Natural killer cell treated with Interleukin-12 subunit alpha and Interleukin-12 subunit beta and Interleukin-15 and Interleukin-18, amount 100 ng/mL, for 72 hours (primary cell): Measurements from ENCODE around the gene KRTAP20-1. TPM values are rescaled to one million over a fixed set of nuclear protein-coding genes. Genes with fewer than 3 reads are reported as not detected.

ENCODE experiments used
- ATAC-seq, 2 donors: fragments of 150-1000 bp; cut with Tn5 transposase in 1 of 2; sonication (Bioruptor Pico), chemical (Tn5 transposase) in 1 of 2; 2 replicates each; pipeline ENCODE4 v1.10.0; 2021
- DNase-seq: peaks from one replicate; pipeline ENCODE4 v3.0.0; 2022; ENCODE audit warnings: low spot score
- H3K27ac Mint-ChIP-seq, 2 donors: 1 replicate in 1 of 2; 2 replicates in 1 of 2; pipeline ENCODE4 v1.8.0; 2022; ENCODE audit warnings: mixed read lengths in 2 of 2, mild to moderate bottlenecking in 1 of 2, moderate library complexity in 1 of 2
- H3K27me3 Mint-ChIP-seq, 2 donors: 1 replicate in 1 of 2; 2 replicates in 1 of 2; pipeline ENCODE4 v1.8.0; 2022; ENCODE audit warnings: mixed read lengths in 2 of 2
- H3K36me3 Mint-ChIP-seq: one replicate; pipeline ENCODE4 v1.8.0; 2022; ENCODE audit warnings: mixed read lengths
- H3K4me1 Mint-ChIP-seq, 2 donors: 1 replicate in 1 of 2; 2 replicates in 1 of 2; pipeline ENCODE4 v1.8.0; 2022; ENCODE audit warnings: low read depth in 2 of 2, mixed read lengths in 2 of 2, mild to moderate bottlenecking in 1 of 2
- H3K4me3 Mint-ChIP-seq: one replicate; pipeline ENCODE4 v1.8.0; 2022; ENCODE audit warnings: mixed read lengths
- H3K9me3 Mint-ChIP-seq: 2 replicates; pipeline ENCODE4 v1.8.0; 2022; ENCODE audit warnings: mixed read lengths
- total RNA-seq, 2 donors: library from RNA; stranded (reverse); gene quantifications; one replicate each; pipeline ENCODE4 v1.2.3, GENCODE V29; 2022

Gene KRTAP20-1
- total RNA-seq, 2 donors from 2014 or later, result not detected

DNA sequence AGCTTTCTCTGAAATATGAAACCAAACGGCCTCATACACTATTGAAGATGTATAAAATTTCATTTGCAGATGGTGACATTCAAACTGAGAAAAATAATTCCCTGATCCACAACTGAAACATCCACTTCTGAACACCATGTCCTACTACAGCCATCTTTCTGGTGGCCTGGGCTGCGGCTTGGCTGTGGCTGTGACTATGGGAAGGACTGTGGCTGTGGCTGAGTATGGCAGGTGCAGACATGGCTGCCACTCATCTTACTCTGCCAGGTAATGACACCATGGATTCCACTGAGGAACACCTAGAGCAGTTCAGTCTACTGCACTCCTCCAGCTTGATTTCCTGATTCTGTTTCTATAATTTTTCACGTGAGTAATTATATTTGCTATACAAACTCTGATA, 4.3 kb downstream of the KRTAP20-1 start, which contains the start of gene KRTAP20-4:
KRTAP20-4 (plus strand) TSS at position 106 of the 400 bp plus-strand sequence.
- no peaks in the 10 kb centered on the region for H3K36me3 Mint-ChIP-seq
- DNase-seq (no peak), ATAC-seq (no peak)
- no peak within 1 kb of the TSS for H3K27ac Mint-ChIP-seq
- no peaks in the 10 kb centered on the region for H3K4me1 Mint-ChIP-seq
- H3K4me3 Mint-ChIP-seq, result no peak within 1 kb of the TSS
- peaks cover 6% of the 10 kb centered on the region for H3K9me3 Mint-ChIP-seq
- no peaks in the 10 kb centered on the region for H3K27me3 Mint-ChIP-seq

DNA sequence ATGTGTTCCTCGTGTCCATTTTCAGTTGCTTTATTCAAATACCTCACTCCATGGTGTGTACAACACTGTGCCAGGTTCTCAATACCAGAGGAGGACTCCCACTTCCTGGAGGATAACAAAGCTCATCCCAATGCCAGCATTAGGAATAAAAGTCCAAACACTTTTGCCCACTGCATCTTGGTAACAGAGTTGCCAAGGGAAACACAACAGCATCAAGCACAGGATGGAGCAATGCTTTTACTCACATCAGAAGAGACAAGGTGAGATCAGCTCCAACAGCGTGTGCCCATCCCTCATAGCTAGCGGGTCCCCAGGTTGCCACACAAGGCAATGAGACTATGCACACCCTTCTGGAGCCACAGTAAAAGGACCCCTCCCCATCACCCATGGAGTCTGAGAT, 7.1 kb downstream of the KRTAP20-1 start:
- Mint-ChIP-seq H3K36me3 (no peaks in the 10 kb centered on the region), H3K27me3 (no peaks in the 10 kb centered on the region), H3K4me1 (no peaks in the 10 kb centered on the region), H3K4me3 (no peak overlapping the region), H3K27ac (no peak overlapping the region), H3K9me3 (peaks cover 14% of the 10 kb centered on the region)
- no peak for ATAC-seq
- no peak for DNase-seq

DNA sequence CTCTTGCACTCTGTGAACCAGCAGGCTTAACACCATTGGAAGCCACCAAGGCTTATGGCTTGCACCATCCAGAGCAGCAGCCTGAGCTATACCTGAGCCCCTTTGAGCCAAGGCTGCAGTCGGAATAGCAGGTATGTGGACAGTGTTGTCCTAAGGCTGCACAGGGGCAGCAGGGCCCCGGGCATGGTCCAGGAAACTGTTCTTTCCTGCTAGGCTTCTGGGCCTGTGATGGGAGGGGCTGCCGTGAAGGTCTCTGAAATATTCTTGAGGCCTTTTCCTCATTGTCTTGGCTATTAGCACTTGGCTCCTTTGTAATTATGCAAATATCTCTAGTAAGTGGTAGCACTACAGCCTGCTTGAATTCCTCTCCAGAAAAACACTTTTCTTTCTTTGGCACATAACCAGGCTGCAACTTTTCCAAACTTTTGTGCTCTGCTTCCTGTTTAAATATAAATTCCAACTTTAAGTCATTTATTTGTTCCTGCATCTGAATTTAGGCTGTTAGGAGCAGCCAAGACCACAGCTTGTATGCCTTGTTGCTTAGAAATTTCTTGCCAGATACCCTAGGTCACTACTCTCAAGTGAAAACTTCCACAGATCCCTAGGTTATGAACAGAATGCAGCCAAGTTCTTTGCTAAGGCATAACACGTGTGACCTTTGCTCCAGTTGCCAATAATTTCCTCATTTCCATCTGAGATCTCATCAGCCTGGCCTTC, 9.4 kb downstream of the KRTAP20-1 start:
- Mint-ChIP-seq H3K27me3 (no peaks in the 10 kb centered on the region), H3K4me1 (no peaks in the 10 kb centered on the region), H3K4me3 (no peak overlapping the region), H3K9me3 (peaks cover 17% of the 10 kb centered on the region), H3K36me3 (no peaks in the 10 kb centered on the region), H3K27ac (no peak overlapping the region)
- no peak for DNase-seq
- no peak for ATAC-seq

DNA sequence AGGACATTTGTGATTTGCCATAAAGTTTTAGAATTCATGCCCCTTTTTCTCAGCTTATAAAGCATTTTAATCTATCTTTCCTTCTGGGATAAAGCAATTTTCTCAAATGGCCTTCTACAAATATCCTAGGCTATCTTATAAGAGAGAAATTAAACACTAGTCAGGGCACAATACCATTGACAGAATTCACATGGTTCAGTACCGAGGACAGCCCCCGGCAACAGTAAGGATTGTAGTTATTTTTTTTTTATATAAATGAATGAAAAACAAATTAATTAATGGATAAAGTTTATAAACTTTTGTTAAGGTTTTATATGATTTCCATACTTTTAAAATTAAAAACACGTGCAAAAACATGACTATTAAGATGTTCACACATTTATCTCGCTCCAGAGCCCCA, 11.9 kb downstream of the KRTAP20-1 start:
- Mint-ChIP-seq H3K27ac (no peak overlapping the region), H3K4me3 (no peak overlapping the region)
- DNase-seq, result no peak

DNA sequence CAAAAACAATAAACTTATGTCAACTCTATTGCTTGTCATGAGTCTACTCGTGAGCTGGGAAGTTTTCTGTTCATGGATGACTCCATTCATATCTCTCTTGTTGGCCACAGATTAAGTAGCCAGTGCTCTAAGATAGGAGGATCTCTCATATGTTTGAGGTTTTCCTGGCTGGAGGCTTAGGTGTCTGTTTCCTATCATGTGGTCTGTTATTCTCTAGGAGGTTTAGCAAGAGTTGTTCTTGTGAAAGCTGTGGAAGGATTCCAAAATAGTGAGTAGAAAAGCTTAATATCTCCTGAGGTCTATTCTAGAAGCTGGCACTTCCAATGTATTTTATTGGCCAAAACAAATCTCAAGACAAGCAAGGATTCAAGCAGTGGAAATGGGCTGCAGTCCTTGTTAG, 13.0 kb downstream of the KRTAP20-1 start:
- H3K27me3 Mint-ChIP-seq, result no peaks in the 10 kb centered on the region
- H3K9me3 Mint-ChIP-seq, result peaks cover 21% of the 10 kb centered on the region
- H3K4me3 Mint-ChIP-seq, result no peak overlapping the region
- no peak for DNase-seq
- no peak overlapping the region for H3K27ac Mint-ChIP-seq
- no peaks in the 10 kb centered on the region for H3K36me3 Mint-ChIP-seq
- no peak for ATAC-seq
- no peaks in the 10 kb centered on the region for H3K4me1 Mint-ChIP-seq

More for the DNA sequence above, 11.9 kb downstream of the KRTAP20-1 start:
- Mint-ChIP-seq H3K9me3 (peaks cover 21% of the 10 kb centered on the region), H3K4me1 (no peaks in the 10 kb centered on the region), H3K27me3 (no peaks in the 10 kb centered on the region), H3K36me3 (no peaks in the 10 kb centered on the region)
- ATAC-seq, result no peak

DNA sequence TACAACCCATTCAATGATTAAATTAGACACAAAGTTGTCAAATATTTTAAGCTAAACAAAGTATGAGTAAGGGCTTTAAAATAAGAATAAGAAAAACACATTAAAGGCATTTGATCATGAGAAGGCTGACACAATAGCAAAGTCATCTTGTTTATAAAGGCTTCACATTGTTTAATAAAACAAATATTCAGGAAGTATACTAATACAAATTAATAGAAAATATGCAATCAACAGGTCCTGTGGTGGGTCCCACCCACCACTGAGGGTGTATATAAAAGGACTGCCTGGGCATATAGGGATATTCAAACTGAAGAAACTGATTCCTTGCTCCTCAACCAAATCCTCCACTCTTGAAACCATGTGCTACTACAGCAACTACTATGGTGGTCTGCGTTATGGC, 18.7 kb downstream of the KRTAP20-1 start, which contains the start of gene KRTAP20-2:
KRTAP20-2 (plus strand) TSS at position 301 of the 400 bp plus-strand sequence; CDS start at position 359, 58 bp downstream.
- Mint-ChIP-seq H3K27me3 (no peaks in the 10 kb centered on the region), H3K9me3 (peaks cover 4% of the 10 kb centered on the region), H3K36me3 (no peaks in the 10 kb centered on the region), H3K4me3 (no peak within 1 kb of the TSS), H3K27ac (no peak within 1 kb of the TSS), H3K4me1 (no peaks in the 10 kb centered on the region)
- ATAC-seq (no peak), DNase-seq (no peak)

DNA sequence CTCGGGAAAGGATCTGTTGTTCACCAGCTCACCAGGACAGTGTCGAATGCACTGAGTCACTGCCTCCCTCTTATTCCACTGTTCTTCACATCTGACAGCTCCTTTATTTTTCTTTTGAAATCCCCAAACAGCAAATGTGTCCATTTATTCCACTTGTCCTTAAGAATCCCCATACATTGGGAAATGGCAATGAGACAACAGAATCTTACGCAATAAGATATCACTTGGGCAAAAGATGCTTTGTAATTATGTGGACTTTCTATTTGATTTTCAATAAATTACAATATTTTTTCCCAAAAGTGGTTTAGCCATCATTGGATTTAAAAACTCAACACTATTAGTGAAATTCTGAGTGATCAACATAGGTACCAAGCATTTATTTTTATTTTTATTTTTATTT, 22.5 kb downstream of the KRTAP20-1 start:
- Mint-ChIP-seq H3K4me3 (no peak overlapping the region), H3K27ac (no peak overlapping the region), H3K27me3 (no peaks in the 10 kb centered on the region), H3K36me3 (no peaks in the 10 kb centered on the region), H3K4me1 (no peaks in the 10 kb centered on the region), H3K9me3 (peaks cover 2% of the 10 kb centered on the region)
- ATAC-seq (no peak), DNase-seq (no peak)

DNA sequence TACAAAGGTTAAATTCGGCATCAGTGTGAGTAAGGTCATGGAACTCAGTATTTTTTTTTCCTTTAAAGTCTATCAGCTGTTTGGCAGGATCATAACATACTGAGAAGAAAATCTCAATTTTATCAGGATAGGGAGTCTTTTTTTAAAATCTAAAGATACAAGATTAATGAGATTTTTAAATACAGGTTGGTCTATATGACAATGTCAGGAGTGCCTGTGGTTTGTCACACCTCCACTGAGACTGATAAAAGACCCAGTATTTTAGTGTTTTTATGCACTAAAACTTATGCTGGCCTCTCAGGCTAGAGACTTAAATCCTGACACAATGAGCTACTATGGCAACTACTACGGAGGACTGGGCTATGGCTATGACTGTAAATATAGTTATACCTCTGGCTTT, 26.3 kb downstream of the KRTAP20-1 start, which contains the start of gene KRTAP20-3:
KRTAP20-3 (plus strand) TSS at position 301 of the 400 bp plus-strand sequence.
- Mint-ChIP-seq H3K4me3 (no peak within 1 kb of the TSS), H3K9me3 (peaks cover 8% of the 10 kb centered on the region), H3K27ac (no peak within 1 kb of the TSS), H3K27me3 (no peaks in the 10 kb centered on the region), H3K4me1 (no peaks in the 10 kb centered on the region), H3K36me3 (no peaks in the 10 kb centered on the region)
- ATAC-seq, result no peak
- no peak for DNase-seq

DNA sequence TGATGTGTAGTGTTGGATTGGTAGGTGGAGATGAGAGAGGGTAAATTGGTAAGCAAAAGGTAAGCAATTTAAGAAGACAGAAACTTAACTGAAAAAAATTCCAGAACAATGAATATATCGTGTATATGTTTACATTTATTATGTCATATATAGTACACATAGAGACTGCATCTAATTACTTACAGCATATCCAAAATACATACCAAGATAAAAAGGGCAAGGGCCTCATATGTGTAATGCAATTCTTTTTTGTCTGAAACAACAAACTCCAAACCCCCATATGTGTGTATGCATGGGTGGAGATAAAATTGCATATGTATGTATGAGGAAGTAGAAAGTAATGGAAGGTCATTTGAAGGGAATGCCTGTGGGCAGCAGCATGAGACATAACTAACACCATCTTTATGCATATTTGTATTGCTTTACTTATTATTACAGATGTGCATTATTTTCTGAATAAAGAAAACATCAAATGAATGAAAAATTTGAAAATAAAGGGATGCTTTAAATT, 30.7 kb downstream of the KRTAP20-1 start:
- no peaks in the 10 kb centered on the region for H3K27me3 Mint-ChIP-seq
- no peak for ATAC-seq
- no peak overlapping the region for H3K27ac Mint-ChIP-seq
- H3K9me3 Mint-ChIP-seq, result peaks cover 19% of the 10 kb centered on the region
- DNase-seq, result no peak
- H3K36me3 Mint-ChIP-seq, result peaks cover 4% of the 10 kb centered on the region
- H3K4me3 Mint-ChIP-seq, result no peak overlapping the region
- H3K4me1 Mint-ChIP-seq, result no peaks in the 10 kb centered on the region

DNA sequence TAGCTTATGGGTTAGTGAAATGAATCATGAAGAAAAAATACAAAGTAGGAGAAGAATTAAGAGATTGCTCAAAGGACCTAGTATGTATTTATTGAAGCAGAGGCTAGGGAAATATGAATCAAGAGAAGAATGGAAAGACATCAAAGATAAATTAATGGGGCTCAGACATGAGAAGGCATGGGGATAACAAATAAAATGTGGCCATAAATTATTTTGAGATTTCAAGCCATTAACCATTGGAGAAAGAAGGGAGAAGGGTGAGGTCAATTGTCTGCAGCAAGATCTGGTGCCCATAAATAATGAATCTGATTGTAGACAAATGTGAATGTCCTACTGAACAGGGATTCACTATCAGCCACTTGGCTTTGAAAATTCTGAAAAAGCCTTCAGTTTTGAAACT, 36.7 kb downstream of the KRTAP20-1 start:
- Mint-ChIP-seq H3K27me3 (no peaks in the 10 kb centered on the region), H3K4me3 (no peak overlapping the region), H3K4me1 (no peaks in the 10 kb centered on the region), H3K27ac (no peak overlapping the region), H3K9me3 (peaks cover 21% of the 10 kb centered on the region), H3K36me3 (peaks cover 4% of the 10 kb centered on the region)
- DNase-seq (no peak), ATAC-seq (no peak)

Other genes starting within 250 kb of the KRTAP20-1 start
- not detected for gene KRTAP13-2, start 244.2 kb upstream of the KRTAP20-1 start, total RNA-seq
- gene KRTAP13-1, start 220.4 kb upstream of the KRTAP20-1 start, total RNA-seq, result not detected
- not detected for gene KRTAP13-3, start 190.5 kb upstream of the KRTAP20-1 start, total RNA-seq
- gene KRTAP13-4, start 186.2 kb upstream of the KRTAP20-1 start, total RNA-seq, result not detected
- gene KRTAP15-1, start 176.2 kb upstream of the KRTAP20-1 start, total RNA-seq, result not detected
- gene KRTAP19-1, start 136.1 kb upstream of the KRTAP20-1 start, total RNA-seq, result not detected
- not detected for gene KRTAP19-2, start 129.0 kb upstream of the KRTAP20-1 start, total RNA-seq
- not detected for gene KRTAP19-3, start 124.4 kb upstream of the KRTAP20-1 start, total RNA-seq
- not detected for gene KRTAP19-4, start 119.3 kb upstream of the KRTAP20-1 start, total RNA-seq
- gene KRTAP19-5, start 114.3 kb upstream of the KRTAP20-1 start, total RNA-seq, result not detected
- not detected for gene KRTAP19-6, start 74.6 kb upstream of the KRTAP20-1 start, total RNA-seq
- gene KRTAP19-7, start 55.1 kb upstream of the KRTAP20-1 start, total RNA-seq, result not detected
- gene KRTAP22-2, start 26.0 kb upstream of the KRTAP20-1 start, total RNA-seq, result not detected
- not detected for gene KRTAP6-3, start 24.0 kb upstream of the KRTAP20-1 start, total RNA-seq
- not detected for gene KRTAP6-2, start 17.5 kb upstream of the KRTAP20-1 start, total RNA-seq
- gene KRTAP22-1, start 15.3 kb upstream of the KRTAP20-1 start, total RNA-seq, result not detected
- gene KRTAP6-1, start 2.5 kb upstream of the KRTAP20-1 start, total RNA-seq, result not detected
- not detected for gene KRTAP20-4, start 4.2 kb downstream of the KRTAP20-1 start, total RNA-seq
- not detected for gene KRTAP20-2, start 18.8 kb downstream of the KRTAP20-1 start, total RNA-seq
- gene KRTAP20-3, start 26.4 kb downstream of the KRTAP20-1 start, total RNA-seq, result not detected
- gene KRTAP21-3, start 102.4 kb downstream of the KRTAP20-1 start, total RNA-seq, result not detected
- gene KRTAP21-2, start 130.8 kb downstream of the KRTAP20-1 start, total RNA-seq, result not detected
- gene KRTAP21-1, start 139.0 kb downstream of the KRTAP20-1 start, total RNA-seq, result not detected
- gene KRTAP8-1, start 196.8 kb downstream of the KRTAP20-1 start, total RNA-seq, result not detected
- not detected for gene KRTAP7-1, start 213.3 kb downstream of the KRTAP20-1 start, total RNA-seq